WTC11 (cell line): ENCODE data around the gene FA2H. TPM values are rescaled to one million over a fixed set of nuclear protein-coding genes. Genes with fewer than 3 reads are reported as not detected.

Experiments used
- ATAC-seq: fragments of 200-7000 bp; cut with Tn5 transposase; 2 replicates; pipeline ENCODE4 v1.10.0; 2021; ENCODE audit warnings: mild to moderate bottlenecking, moderate library complexity
- CTCF ChIA-PET: fragments of 300-600 bp; sonication (Branson Sonifier 250); formaldehyde crosslinking; loops from one replicate; lab custom pipeline; 2021; ENCODE audit warnings: antibody characterized with exemption; lab: Charles Lee
- POLR2A ChIA-PET: fragments of 350-600 bp; sonication (Branson Sonifier 250); formaldehyde crosslinking; loops from one replicate; lab custom pipeline; 2021; ENCODE audit warnings: antibody characterized with exemption; lab: Charles Lee
- DNase-seq: peaks from one replicate; pipeline ENCODE4 v3.0.0; 2021; ENCODE audit warnings: low spot score
- H3K27ac Mint-ChIP-seq: 2 replicates; pipeline ENCODE4 v1.8.0; 2021; ENCODE audit warnings: mixed read lengths
- H3K27me3 Mint-ChIP-seq: 2 replicates; pipeline ENCODE4 v1.8.0; 2021; ENCODE audit warnings: low read depth, mild to moderate bottlenecking, moderate library complexity, mixed read lengths
- H3K36me3 Mint-ChIP-seq: 2 replicates; pipeline ENCODE4 v1.8.0; 2021; ENCODE audit warnings: mixed read lengths
- H3K4me1 Mint-ChIP-seq: 2 replicates; pipeline ENCODE4 v1.8.0; 2022; ENCODE audit warnings: mixed read lengths
- H3K4me3 Mint-ChIP-seq: 2 replicates; pipeline ENCODE4 v1.8.0; 2021; ENCODE audit warnings: mild to moderate bottlenecking, moderate library complexity, mixed read lengths
- H3K9me3 Mint-ChIP-seq: 2 replicates; pipeline ENCODE4 v1.8.0; 2021; ENCODE audit warnings: mixed read lengths
- ATF6 ChIP-seq: sonication (generic); formaldehyde crosslinking; IDR thresholded peaks from 2 replicates; pipeline ENCODE4 v1.8.1; 2023; ENCODE audit warnings: mild to moderate bottlenecking, missing genetic modification reagents
- E2F4 ChIP-seq: sonication (generic); formaldehyde crosslinking; IDR thresholded peaks from 2 replicates; pipeline ENCODE4 v1.8.1; 2022; ENCODE audit warnings: low read depth, mild to moderate bottlenecking, moderate library complexity, missing genetic modification reagents, borderline replicate concordance
- GABPB1 ChIP-seq: sonication (generic); formaldehyde crosslinking; IDR thresholded peaks from 2 replicates; pipeline ENCODE4 v1.8.1; 2023; ENCODE audit warnings: mild to moderate bottlenecking, missing genetic modification reagents
- HMGA2 ChIP-seq: fragments of 250-450 bp; sonication (Bioruptor Pico); IDR thresholded peaks from 2 replicates; pipeline ENCODE4 v1.4.0; 2021; ENCODE audit warnings: mild to moderate bottlenecking, moderate library complexity
- JAZF1 ChIP-seq: fragments of 250-450 bp; sonication (Bioruptor Pico); IDR thresholded peaks from 2 replicates; pipeline ENCODE4 v1.9.0; 2021; ENCODE audit warnings: moderate library complexity, mild to moderate bottlenecking, inconsistent platforms
- JUN ChIP-seq: sonication (generic); formaldehyde crosslinking; IDR thresholded peaks from 2 replicates; pipeline ENCODE4 v1.8.0; 2023; ENCODE audit warnings: mild to moderate bottlenecking, missing genetic modification reagents
- MLX ChIP-seq: sonication (generic); formaldehyde crosslinking; IDR thresholded peaks from 2 replicates; pipeline ENCODE4 v1.8.1; 2023; ENCODE audit warnings: mild to moderate bottlenecking, missing genetic modification reagents, moderate library complexity
- MYBL2 ChIP-seq: sonication (generic); formaldehyde crosslinking; IDR thresholded peaks from 2 replicates; pipeline ENCODE4 v1.8.1; 2023; ENCODE audit warnings: mild to moderate bottlenecking, moderate library complexity, missing genetic modification reagents
- OVOL2 ChIP-seq: fragments of 250-450 bp; sonication (Bioruptor Pico); IDR thresholded peaks from 2 replicates; pipeline ENCODE4 v1.9.0; 2021; ENCODE audit warnings: mild to moderate bottlenecking, borderline replicate concordance
- PRDM15 ChIP-seq: sonication (generic); formaldehyde crosslinking; IDR thresholded peaks from 2 replicates; pipeline ENCODE4 v1.8.0; 2022; ENCODE audit warnings: missing genetic modification reagents
- TEAD4 ChIP-seq: sonication (generic); formaldehyde crosslinking; IDR thresholded peaks from 2 replicates; pipeline ENCODE4 v1.8.0; 2022; ENCODE audit warnings: mild to moderate bottlenecking, missing genetic modification reagents
- ZBTB21 ChIP-seq: sonication (generic); formaldehyde crosslinking; IDR thresholded peaks from 2 replicates; pipeline ENCODE4 v1.8.1; 2023; ENCODE audit warnings: mild to moderate bottlenecking, missing genetic modification reagents, borderline replicate concordance
- ZMAT4 ChIP-seq: fragments of 250-450 bp; sonication (Bioruptor Pico); IDR thresholded peaks from 2 replicates; pipeline ENCODE4 v1.9.0; 2021; ENCODE audit warnings: mild to moderate bottlenecking
- total RNA-seq: library from RNA; stranded (reverse); gene quantifications from 3 replicates; pipeline ENCODE4 v1.2.3, GENCODE V29; 2021
- TF ChIP-seq, protein P1 (sequence below): sonication (generic); formaldehyde crosslinking; conservative IDR thresholded peaks from 2 replicates; pipeline ENCODE4 v1.8.1; 2023; ENCODE audit warnings: mild to moderate bottlenecking, low read depth, missing genetic modification reagents, moderate library complexity
- TF ChIP-seq, protein P2 (sequence below): fragments of 200-600 bp; IDR thresholded peaks from 2 replicates; pipeline ENCODE4 v1.8.0; 2022; ENCODE audit warnings: antibody characterized with exemption
- TF ChIP-seq, protein P3 (sequence below): sonication (generic); formaldehyde crosslinking; IDR thresholded peaks from 2 replicates; pipeline ENCODE4 v1.8.0; 2023; ENCODE audit warnings: missing genetic modification reagents

FA2H gene
- total RNA-seq, 1 experiment from 2014 or later: 10.9 TPM

DNA sequence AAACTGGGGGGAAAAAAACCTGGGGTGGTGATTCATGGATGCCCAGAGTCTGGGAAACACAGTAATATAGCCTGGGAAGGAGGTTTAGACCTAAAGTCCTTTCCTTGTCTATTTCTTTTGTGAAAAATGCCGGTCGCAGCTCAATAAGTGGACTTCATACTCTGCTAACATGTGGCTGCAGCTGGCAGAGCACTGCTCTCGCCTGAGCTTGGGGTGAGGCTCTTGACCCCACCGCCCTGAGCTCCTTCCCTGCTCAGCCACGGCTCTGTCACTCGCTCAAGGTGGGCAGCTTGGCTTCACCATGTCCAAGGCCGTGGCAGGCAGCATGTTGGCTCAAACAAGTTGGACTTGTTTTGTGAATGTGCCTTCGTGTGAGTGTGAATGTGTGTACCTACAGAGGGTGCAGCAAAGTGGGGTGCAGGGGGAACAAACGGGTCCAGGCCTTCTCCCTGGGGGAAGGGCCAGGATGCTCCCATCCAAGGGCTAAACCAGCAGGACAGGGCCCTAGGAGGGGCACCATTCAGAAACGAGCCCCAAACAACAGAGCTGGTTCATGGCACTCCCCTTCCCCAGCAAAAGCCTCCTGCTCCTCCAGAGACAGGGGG is 4.9 kb downstream of the FA2H start:
- H3K4me1 Mint-ChIP-seq: peaks cover 10% of the 10 kb centered on the region
- DNase-seq (no peak), ATAC-seq (no peak)
- H3K27ac Mint-ChIP-seq: no peak overlapping the region
- peaks cover 3% of the 10 kb centered on the region; the same call in 1 of the 2 replicates for H3K36me3 Mint-ChIP-seq
- ChIA-PET CTCF (interaction anchor here (0.8 to 2.9 kb wide), 5 partner anchors 15 to 93 kb away, joined by 3 to 15 read pairs (median 5); no protein-coding TSS in a partner anchor), POLR2A (no interaction called here)
- H3K4me3 Mint-ChIP-seq: no peak overlapping the region
- H3K27me3 Mint-ChIP-seq: peaks cover 15% of the 10 kb centered on the region
- no peak for TF ChIP-seq ATF6 (CRISPR knock-in tag)
- TF ChIP-seq JUN (CRISPR knock-in tag): no peak
- TF ChIP-seq HMGA2 (CRISPR knock-in tag): no peak
- TF ChIP-seq ZBTB21 (CRISPR knock-in tag): no peak
- TF ChIP-seq PRDM15 (CRISPR knock-in tag): no peak
- no peak for TF ChIP-seq MYBL2 (CRISPR knock-in tag)
- TF ChIP-seq JAZF1 (CRISPR knock-in tag): no peak
- no peak for TF ChIP-seq ZMAT4 (CRISPR knock-in tag)
- no peak for TF ChIP-seq GABPB1
- TF ChIP-seq OVOL2 (CRISPR knock-in tag): no peak
- TF ChIP-seq, protein P1, sequence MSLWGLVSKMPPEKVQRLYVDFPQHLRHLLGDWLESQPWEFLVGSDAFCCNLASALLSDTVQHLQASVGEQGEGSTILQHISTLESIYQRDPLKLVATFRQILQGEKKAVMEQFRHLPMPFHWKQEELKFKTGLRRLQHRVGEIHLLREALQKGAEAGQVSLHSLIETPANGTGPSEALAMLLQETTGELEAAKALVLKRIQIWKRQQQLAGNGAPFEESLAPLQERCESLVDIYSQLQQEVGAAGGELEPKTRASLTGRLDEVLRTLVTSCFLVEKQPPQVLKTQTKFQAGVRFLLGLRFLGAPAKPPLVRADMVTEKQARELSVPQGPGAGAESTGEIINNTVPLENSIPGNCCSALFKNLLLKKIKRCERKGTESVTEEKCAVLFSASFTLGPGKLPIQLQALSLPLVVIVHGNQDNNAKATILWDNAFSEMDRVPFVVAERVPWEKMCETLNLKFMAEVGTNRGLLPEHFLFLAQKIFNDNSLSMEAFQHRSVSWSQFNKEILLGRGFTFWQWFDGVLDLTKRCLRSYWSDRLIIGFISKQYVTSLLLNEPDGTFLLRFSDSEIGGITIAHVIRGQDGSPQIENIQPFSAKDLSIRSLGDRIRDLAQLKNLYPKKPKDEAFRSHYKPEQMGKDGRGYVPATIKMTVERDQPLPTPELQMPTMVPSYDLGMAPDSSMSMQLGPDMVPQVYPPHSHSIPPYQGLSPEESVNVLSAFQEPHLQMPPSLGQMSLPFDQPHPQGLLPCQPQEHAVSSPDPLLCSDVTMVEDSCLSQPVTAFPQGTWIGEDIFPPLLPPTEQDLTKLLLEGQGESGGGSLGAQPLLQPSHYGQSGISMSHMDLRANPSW (CRISPR knock-in tag): no peak
- TF ChIP-seq E2F4: no peak
- TF ChIP-seq, protein P2, sequence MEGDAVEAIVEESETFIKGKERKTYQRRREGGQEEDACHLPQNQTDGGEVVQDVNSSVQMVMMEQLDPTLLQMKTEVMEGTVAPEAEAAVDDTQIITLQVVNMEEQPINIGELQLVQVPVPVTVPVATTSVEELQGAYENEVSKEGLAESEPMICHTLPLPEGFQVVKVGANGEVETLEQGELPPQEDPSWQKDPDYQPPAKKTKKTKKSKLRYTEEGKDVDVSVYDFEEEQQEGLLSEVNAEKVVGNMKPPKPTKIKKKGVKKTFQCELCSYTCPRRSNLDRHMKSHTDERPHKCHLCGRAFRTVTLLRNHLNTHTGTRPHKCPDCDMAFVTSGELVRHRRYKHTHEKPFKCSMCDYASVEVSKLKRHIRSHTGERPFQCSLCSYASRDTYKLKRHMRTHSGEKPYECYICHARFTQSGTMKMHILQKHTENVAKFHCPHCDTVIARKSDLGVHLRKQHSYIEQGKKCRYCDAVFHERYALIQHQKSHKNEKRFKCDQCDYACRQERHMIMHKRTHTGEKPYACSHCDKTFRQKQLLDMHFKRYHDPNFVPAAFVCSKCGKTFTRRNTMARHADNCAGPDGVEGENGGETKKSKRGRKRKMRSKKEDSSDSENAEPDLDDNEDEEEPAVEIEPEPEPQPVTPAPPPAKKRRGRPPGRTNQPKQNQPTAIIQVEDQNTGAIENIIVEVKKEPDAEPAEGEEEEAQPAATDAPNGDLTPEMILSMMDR: no peak
- TF ChIP-seq, protein P3, sequence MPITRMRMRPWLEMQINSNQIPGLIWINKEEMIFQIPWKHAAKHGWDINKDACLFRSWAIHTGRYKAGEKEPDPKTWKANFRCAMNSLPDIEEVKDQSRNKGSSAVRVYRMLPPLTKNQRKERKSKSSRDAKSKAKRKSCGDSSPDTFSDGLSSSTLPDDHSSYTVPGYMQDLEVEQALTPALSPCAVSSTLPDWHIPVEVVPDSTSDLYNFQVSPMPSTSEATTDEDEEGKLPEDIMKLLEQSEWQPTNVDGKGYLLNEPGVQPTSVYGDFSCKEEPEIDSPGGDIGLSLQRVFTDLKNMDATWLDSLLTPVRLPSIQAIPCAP (CRISPR knock-in tag): no peak
- TF ChIP-seq MLX: no peak
- no peak for TF ChIP-seq TEAD4 (CRISPR knock-in tag)
- peaks cover 8% of the 10 kb centered on the region for H3K9me3 Mint-ChIP-seq
